Measurements from ENCODE around the gene TRAM2.

The TRAM2 gene

DNA sequence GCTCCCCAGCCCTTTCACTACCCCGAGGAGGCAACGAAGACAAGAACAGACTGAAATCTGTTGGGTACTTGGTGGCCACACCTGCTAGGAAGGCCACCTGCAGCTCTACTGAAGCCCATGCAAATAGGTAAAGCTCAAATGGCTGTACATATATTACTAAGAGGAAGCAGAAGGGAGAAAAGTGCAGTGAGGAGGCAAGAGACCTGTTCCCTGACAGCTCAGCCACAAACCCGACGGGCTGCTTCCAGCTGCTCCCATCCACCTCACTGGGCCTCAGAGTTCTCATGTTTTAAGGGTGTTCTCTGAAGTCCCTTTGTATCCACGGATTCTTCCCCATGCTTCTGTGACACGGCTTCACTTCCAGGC lies 24.6 kb downstream of the TRAM2 start:
- Histone ChIP-seq H3K27me3 (ENCODE audit: insufficient read depth, low read length, poor library complexity, severe bottlenecking) (no peaks in the 10 kb centered on the region), H3K4me1 (ENCODE audit: insufficient read depth, low read length, poor library complexity, severe bottlenecking) (peaks cover 65% of the 10 kb centered on the region), H3K9me3 (ENCODE audit: insufficient read depth, low read depth, low read length) (no peaks in the 10 kb centered on the region), H3K36me3 (ENCODE audit: insufficient read depth, low read length) (peaks cover 9% of the 10 kb centered on the region; the same call in 1 of the 2 replicates), H3F3A (ENCODE audit: low read depth) (0 out of 2 replicates have a peak, but pooled peaks cover 8% of the 10 kb centered on the region), H3K4me3 (ENCODE audit: low read length, poor library complexity, severe bottlenecking) (no peak overlapping the region), H3K79me2 (ENCODE audit: insufficient read depth, low read length) (peaks cover 93% of the 10 kb centered on the region), H3K4me2 (ENCODE audit: low read depth, low read length, poor library complexity, severe bottlenecking) (peak overlapping the region; percentile 80), H2AFZ (ENCODE audit: low read length) (no peak overlapping the region), H4K20me1 (ENCODE audit: insufficient read depth, low read length, poor library complexity, severe bottlenecking) (peaks cover 23% of the 10 kb centered on the region), H3K9ac (ENCODE audit: low read depth, low read length, poor library complexity, severe bottlenecking) (peak overlapping the region; percentile 69), H3K9me2 (replicated peaks; ENCODE audit: low read depth, low read length) (no peaks in the 10 kb centered on the region)
- TF ChIP-seq CTCF (conservative IDR thresholded peaks at IDR 0.05; ENCODE audit: low read length) (no peak), EZH2phosphoT487 (IDR thresholded peaks at IDR 0.05; ENCODE audit: borderline replicate concordance) (no peak)

GRCh38 chr6:52551483-52552277 lies 25.2 kb downstream of the TRAM2 start:
- H3K4me1 ChIP-seq (ENCODE audit: insufficient read depth, low read length, poor library complexity, severe bottlenecking): peaks cover 71% of the 10 kb centered on the region
- H3K79me2 ChIP-seq (ENCODE audit: insufficient read depth, low read length): peaks cover 93% of the 10 kb centered on the region
- peak overlapping the region; percentile 69 for H3K9ac ChIP-seq (ENCODE audit: low read depth, low read length, poor library complexity, severe bottlenecking)
- 0 out of 2 replicates have a peak, but pooled peaks cover 8% of the 10 kb centered on the region for H3F3A ChIP-seq (ENCODE audit: low read depth)
- H3K36me3 ChIP-seq (ENCODE audit: insufficient read depth, low read length): peaks cover 15% of the 10 kb centered on the region; the same call in 1 of the 2 replicates
- peaks cover 24% of the 10 kb centered on the region for H4K20me1 ChIP-seq (ENCODE audit: insufficient read depth, low read length, poor library complexity, severe bottlenecking)
- no peak for TF ChIP-seq EZH2phosphoT487 (IDR thresholded peaks at IDR 0.05; ENCODE audit: borderline replicate concordance)
- no peak for TF ChIP-seq CTCF (conservative IDR thresholded peaks at IDR 0.05; ENCODE audit: low read length)
- H2AFZ ChIP-seq (ENCODE audit: low read length): no peak overlapping the region
- peak overlapping the region; percentile 80 for H3K4me2 ChIP-seq (ENCODE audit: low read depth, low read length, poor library complexity, severe bottlenecking)
- H3K4me3 ChIP-seq (ENCODE audit: low read length, poor library complexity, severe bottlenecking): peak overlapping the region; percentile 59
- H3K9me3 ChIP-seq (ENCODE audit: insufficient read depth, low read depth, low read length): no peaks in the 10 kb centered on the region
- no peaks in the 10 kb centered on the region for H3K27me3 ChIP-seq (ENCODE audit: insufficient read depth, low read length, poor library complexity, severe bottlenecking)
- H3K9me2 ChIP-seq (replicated peaks; ENCODE audit: low read depth, low read length): no peaks in the 10 kb centered on the region

DNA sequence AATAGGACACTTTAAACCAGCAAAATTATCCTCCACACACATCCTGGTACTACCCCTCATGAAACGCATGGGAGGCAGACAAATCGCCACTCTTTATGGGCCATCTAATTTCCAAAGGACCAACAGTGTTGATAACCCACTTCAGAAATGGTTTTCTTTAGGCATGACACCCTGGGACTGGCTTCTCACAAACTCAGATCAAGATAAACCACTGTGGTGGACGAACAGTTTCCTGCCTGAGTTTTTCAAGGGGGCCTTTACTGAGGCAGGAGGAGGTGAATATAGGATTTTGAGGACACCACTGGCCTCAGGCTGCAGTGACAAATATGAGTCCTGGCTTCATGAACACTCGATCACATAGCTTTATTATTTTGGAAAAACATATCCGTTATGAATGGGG lies 26.0 kb downstream of the TRAM2 start:
- H3F3A ChIP-seq (ENCODE audit: low read depth): 0 out of 2 replicates have a peak, but pooled peaks cover 8% of the 10 kb centered on the region
- H3K4me3 ChIP-seq (ENCODE audit: low read length, poor library complexity, severe bottlenecking): peak overlapping the region; percentile 59
- peak overlapping the region; percentile 80 for H3K4me2 ChIP-seq (ENCODE audit: low read depth, low read length, poor library complexity, severe bottlenecking)
- peak overlapping the region; percentile 69 for H3K9ac ChIP-seq (ENCODE audit: low read depth, low read length, poor library complexity, severe bottlenecking)
- H2AFZ ChIP-seq (ENCODE audit: low read length): no peak overlapping the region
- peaks cover 93% of the 10 kb centered on the region for H3K79me2 ChIP-seq (ENCODE audit: insufficient read depth, low read length)
- H3K9me3 ChIP-seq (ENCODE audit: insufficient read depth, low read depth, low read length): no peaks in the 10 kb centered on the region
- H3K9me2 ChIP-seq (replicated peaks; ENCODE audit: low read depth, low read length): no peaks in the 10 kb centered on the region
- TF ChIP-seq EZH2phosphoT487 (IDR thresholded peaks at IDR 0.05; ENCODE audit: borderline replicate concordance) (no peak), CTCF (conservative IDR thresholded peaks at IDR 0.05; ENCODE audit: low read length) (no peak)
- H3K36me3 ChIP-seq (ENCODE audit: insufficient read depth, low read length): peaks cover 17% of the 10 kb centered on the region; the same call in 1 of the 2 replicates
- H3K4me1 ChIP-seq (ENCODE audit: insufficient read depth, low read length, poor library complexity, severe bottlenecking): peaks cover 79% of the 10 kb centered on the region
- no peaks in the 10 kb centered on the region for H3K27me3 ChIP-seq (ENCODE audit: insufficient read depth, low read length, poor library complexity, severe bottlenecking)
- H4K20me1 ChIP-seq (ENCODE audit: insufficient read depth, low read length, poor library complexity, severe bottlenecking): peaks cover 24% of the 10 kb centered on the region
